Neural cell (in vitro differentiated cells): Measurements from ENCODE around the gene DOK7. TPM values are rescaled to one million over a fixed set of nuclear protein-coding genes. Genes with fewer than 3 reads are reported as not detected.

Experiments used
- H2AFZ ChIP-seq: fragments of 200-600, 300-800 bp; sonication (generic), shearing (Covaris generic); 2 replicates; pipeline ENCODE4 v1.6.0; 2014; ENCODE audit warnings: low read depth, mild to moderate bottlenecking, antibody characterized with exemption, low read length, moderate library complexity
- H3F3A ChIP-seq: fragments of 200-600 bp; shearing (Covaris generic); 2 replicates; pipeline ENCODE4 v1.6.1; 2016; ENCODE audit warnings: mild to moderate bottlenecking, moderate library complexity, mixed read lengths, antibody characterized with exemption, low read length; ENCODE audit not compliant: insufficient read depth, poor library complexity, severe bottlenecking
- H3K27ac ChIP-seq: fragments of 200-600, 300-800 bp; sonication (generic), shearing (Covaris generic); 2 replicates; pipeline ENCODE4 v1.5.1; 2014; ENCODE audit warnings: mild to moderate bottlenecking, low read length, moderate library complexity
- H3K27me3 ChIP-seq: fragments of 300-800, 200-600 bp; sonication (generic), shearing (Covaris generic); 2 replicates; pipeline ENCODE4 v1.6.0; 2014; ENCODE audit warnings: mild to moderate bottlenecking, low read depth, low read length, moderate library complexity; ENCODE audit not compliant: insufficient read depth
- H3K36me3 ChIP-seq: fragments of 300-800, 200-600 bp; sonication (generic), shearing (Covaris generic); 2 replicates; pipeline ENCODE4 v1.5.1; 2014; ENCODE audit warnings: mild to moderate bottlenecking, antibody characterized with exemption, low read length, moderate library complexity; ENCODE audit not compliant: insufficient read depth
- H3K4me2 ChIP-seq: fragments of 300-800, 200-600 bp; sonication (generic), shearing (Covaris generic); 2 replicates; pipeline ENCODE4 v1.6.0; 2014; ENCODE audit warnings: mild to moderate bottlenecking, low read length
- H3K4me3 ChIP-seq: fragments of 300-800, 200-600 bp; sonication (generic), shearing (Covaris generic); 2 replicates; pipeline ENCODE4 v1.5.1; 2014; ENCODE audit warnings: mild to moderate bottlenecking, low read length, moderate library complexity
- H3K79me2 ChIP-seq: fragments of 200-600 bp; shearing (Covaris generic); replicated peaks from 2 replicates; pipeline ENCODE4 v1.6.0; 2014; ENCODE audit warnings: mild to moderate bottlenecking, low read length, moderate library complexity; ENCODE audit not compliant: insufficient read depth
- H3K9ac ChIP-seq: fragments of 300-800, 200-600 bp; sonication (generic), shearing (Covaris generic); 2 replicates; pipeline ENCODE4 v1.6.1; 2016; ENCODE audit warnings: mild to moderate bottlenecking, low read length, mixed read lengths
- H3K9me2 ChIP-seq: fragments of 200-600 bp; shearing (Covaris generic); 2 replicates; pipeline ENCODE4 v1.6.1; 2016; ENCODE audit warnings: mild to moderate bottlenecking, low read length, mixed read lengths; ENCODE audit not compliant: insufficient read depth
- H3K9me3 ChIP-seq: fragments of 200-600, 300-800 bp; sonication (generic), shearing (Covaris generic); 2 replicates; pipeline ENCODE4 v1.6.1; 2016; ENCODE audit warnings: mild to moderate bottlenecking, mixed run types, low read length, moderate library complexity, mixed read lengths
- H4K20me1 ChIP-seq: fragments of 200-600 bp; shearing (Covaris generic); 2 replicates; pipeline ENCODE4 v1.6.1; 2016; ENCODE audit warnings: mild to moderate bottlenecking, mixed run types; ENCODE audit not compliant: insufficient read depth
- CTCF ChIP-seq: fragments of 450-650 bp; IDR thresholded peaks from 2 replicates; pipeline ENCODE4 v1.5.1; 2014; ENCODE audit warnings: antibody characterized with exemption, mild to moderate bottlenecking, moderate library complexity; ENCODE audit not compliant: poor library complexity, severe bottlenecking
- EP300 ChIP-seq: fragments of 450-650 bp; conservative IDR thresholded peaks from 2 replicates; pipeline ENCODE4 v1.6.1; 2014; ENCODE audit warnings: antibody characterized with exemption, mild to moderate bottlenecking, moderate library complexity; ENCODE audit not compliant: poor library complexity, severe bottlenecking
- EZH2 ChIP-seq: fragments of 200-600, 300-800 bp; shearing (Covaris generic), sonication (generic); IDR thresholded peaks from 2 replicates; pipeline ENCODE4 v1.6.1; 2014; ENCODE audit warnings: antibody characterized with exemption, low read length, borderline replicate concordance, mild to moderate bottlenecking; ENCODE audit not compliant: insufficient read depth, poor library complexity, severe bottlenecking
- MXI1 ChIP-seq: fragments of 450-650 bp; conservative IDR thresholded peaks from 2 replicates; pipeline ENCODE4 v1.6.1; 2014; ENCODE audit warnings: antibody characterized with exemption, mild to moderate bottlenecking; ENCODE audit not compliant: poor library complexity, severe bottlenecking
- POLR2AphosphoS5 ChIP-seq: IDR thresholded peaks from 2 replicates; pipeline ENCODE4 v1.6.1; 2012
- RAD21 ChIP-seq: fragments of 450-650 bp; conservative IDR thresholded peaks from 2 replicates; pipeline ENCODE4 v1.6.1; 2014; ENCODE audit warnings: antibody characterized with exemption, mild to moderate bottlenecking, moderate library complexity
- REST ChIP-seq: IDR thresholded peaks from 2 replicates; pipeline ENCODE4 v1.6.1; 2012; ENCODE audit warnings: borderline replicate concordance
- SMC3 ChIP-seq: fragments of 450-650 bp; conservative IDR thresholded peaks from 2 replicates; pipeline ENCODE4 v1.6.1; 2014; ENCODE audit warnings: antibody characterized with exemption, mild to moderate bottlenecking, moderate library complexity; ENCODE audit not compliant: poor library complexity
- TAF1 ChIP-seq: IDR thresholded peaks from 2 replicates; pipeline ENCODE4 v1.6.1; 2012; ENCODE audit warnings: low read depth
- polyA plus RNA-seq: library from polyadenylated mRNA; depleted of rRNA; stranded (reverse); fragments of >200 nt; gene quantifications from 2 replicates; pipeline ENCODE4 v1.2.3, GENCODE V29; 2014

DOK7 gene
- polyA plus RNA-seq, 1 donor from 2014 or later: 0.66 TPM

GRCh38 chr4:3518511-3518880 is 55.4 kb downstream of the DOK7 start:
- no peaks in the 10 kb centered on the region for H3K36me3 ChIP-seq
- H3K4me3 ChIP-seq: no peak overlapping the region
- no peaks in the 10 kb centered on the region for H4K20me1 ChIP-seq
- H3K4me2 ChIP-seq: no peak overlapping the region
- no peaks in the 10 kb centered on the region for H3K27me3 ChIP-seq
- no peak for TF ChIP-seq MXI1
- no peak for TF ChIP-seq POLR2AphosphoS5
- no peak for TF ChIP-seq TAF1
- no peak for TF ChIP-seq EP300
- no peak for TF ChIP-seq CTCF
- TF ChIP-seq REST: no peak
- TF ChIP-seq EZH2: no peak
- TF ChIP-seq SMC3: no peak
- TF ChIP-seq RAD21: no peak
- no peaks in the 10 kb centered on the region for H3K79me2 ChIP-seq
- H3K27ac ChIP-seq: no peak overlapping the region
- no peak overlapping the region for H2AFZ ChIP-seq
- H3F3A ChIP-seq: no peaks in the 10 kb centered on the region
- no peak overlapping the region for H3K9ac ChIP-seq
- H3K9me2 ChIP-seq: no peaks in the 10 kb centered on the region
- H3K9me3 ChIP-seq: no peaks in the 10 kb centered on the region

DNA sequence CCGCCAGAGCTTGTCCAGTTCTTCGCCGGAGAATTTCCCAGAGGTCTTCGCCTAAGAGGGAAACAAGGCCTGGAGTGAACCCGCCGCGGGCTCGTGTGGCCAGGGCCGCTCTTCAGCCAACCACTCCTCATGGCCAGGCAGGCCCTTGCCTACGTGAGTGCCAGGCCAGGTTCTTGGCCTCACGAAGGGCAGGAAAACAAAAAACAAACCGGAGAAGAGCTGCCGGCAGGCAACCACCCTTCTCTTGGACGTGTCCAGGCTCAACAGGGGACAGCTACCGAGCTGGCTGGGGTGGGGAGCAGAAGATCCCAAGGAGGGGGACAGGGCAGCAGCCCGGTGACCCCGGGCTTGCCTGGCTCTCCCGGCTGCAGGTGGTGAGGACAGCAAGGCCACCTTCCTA is 55.8 kb downstream of the DOK7 start:
- no peaks in the 10 kb centered on the region for H3K36me3 ChIP-seq

More for the DNA sequence above, 55.8 kb downstream of the DOK7 start:
- Histone ChIP-seq H3F3A (no peaks in the 10 kb centered on the region), H4K20me1 (no peaks in the 10 kb centered on the region), H3K9me3 (no peaks in the 10 kb centered on the region), H3K9ac (no peak overlapping the region), H3K27ac (no peak overlapping the region), H3K27me3 (no peaks in the 10 kb centered on the region), H3K9me2 (no peaks in the 10 kb centered on the region), H2AFZ (no peak overlapping the region), H3K4me3 (no peak overlapping the region), H3K79me2 (no peaks in the 10 kb centered on the region), H3K4me2 (no peak overlapping the region)
- no peak for TF ChIP-seq RAD21
- TF ChIP-seq TAF1: no peak
- no peak for TF ChIP-seq MXI1
- TF ChIP-seq REST: no peak
- no peak for TF ChIP-seq SMC3
- TF ChIP-seq EZH2: no peak
- TF ChIP-seq EP300: no peak
